A549 treated with GW870086 at 1 μM for 4 hours (cell line): ENCODE results near the gene CSNK1D. TPM values are rescaled to one million over a fixed set of nuclear protein-coding genes. Genes with fewer than 3 reads are reported as not detected.

Experiments
- total RNA-seq: library from RNA; stranded (reverse); fragments of 200-300 nt; extraction: Qiagen RNA extraction; gene quantifications from 5 replicates; pipeline ENCODE4 v1.2.3, GENCODE V29; 2022; ENCODE audit warnings: low read depth

CSNK1D gene
- total RNA-seq: 200 to 236 TPM (median 232 TPM) in 5 replicates

GRCh38 chr17:82273327-82274133, at the start of gene CSNK1D:
Gene CSNK1D, minus strand, starts transcription at chr17:82273700. Its CDS starts 319 bp downstream, at chr17:82273381.

DNA sequence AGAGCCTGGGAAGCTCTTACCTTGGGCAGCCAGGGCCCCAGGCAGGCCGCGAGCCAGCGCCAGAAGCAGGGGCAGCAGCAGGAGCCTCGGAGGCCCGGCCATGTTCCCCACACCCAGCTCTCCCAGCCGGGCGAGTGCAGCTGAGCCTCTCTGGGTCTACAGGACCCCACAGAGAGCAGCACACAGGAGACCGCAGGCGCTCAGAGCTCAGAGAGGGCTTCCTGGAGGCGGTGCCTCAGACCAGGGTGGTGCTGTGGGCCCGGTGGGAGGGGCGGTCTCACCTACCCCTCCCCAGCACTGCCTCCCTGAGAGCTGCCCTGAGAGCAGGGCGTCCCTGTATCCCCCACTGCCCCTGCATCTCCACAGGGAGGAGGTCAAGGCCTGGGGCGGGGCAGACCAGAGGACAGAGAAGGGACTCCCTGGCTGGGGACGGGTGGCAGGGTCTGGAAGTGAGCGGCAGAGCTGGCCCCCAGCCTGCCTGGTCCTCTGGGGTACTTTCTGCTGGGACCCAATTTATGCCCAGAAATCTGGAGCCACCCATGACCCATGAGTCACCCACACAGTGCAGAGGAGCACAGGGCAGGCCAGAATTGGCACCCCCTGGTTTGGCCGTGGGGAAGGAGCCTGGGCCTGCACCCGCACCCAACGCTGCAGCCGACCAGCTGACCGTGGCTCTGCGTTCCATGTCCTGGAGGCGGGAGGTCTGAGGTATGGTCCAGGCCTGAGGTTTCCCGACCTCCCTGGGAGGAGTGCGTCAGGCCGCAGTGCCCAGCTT, 44.1 kb upstream of the CSNK1D start, which contains the start of gene CD7:
TSS of gene CD7 (minus strand) at position 215 of the 775 bp plus-strand sequence. CDS start at position 102, 113 bp downstream.

DNA sequence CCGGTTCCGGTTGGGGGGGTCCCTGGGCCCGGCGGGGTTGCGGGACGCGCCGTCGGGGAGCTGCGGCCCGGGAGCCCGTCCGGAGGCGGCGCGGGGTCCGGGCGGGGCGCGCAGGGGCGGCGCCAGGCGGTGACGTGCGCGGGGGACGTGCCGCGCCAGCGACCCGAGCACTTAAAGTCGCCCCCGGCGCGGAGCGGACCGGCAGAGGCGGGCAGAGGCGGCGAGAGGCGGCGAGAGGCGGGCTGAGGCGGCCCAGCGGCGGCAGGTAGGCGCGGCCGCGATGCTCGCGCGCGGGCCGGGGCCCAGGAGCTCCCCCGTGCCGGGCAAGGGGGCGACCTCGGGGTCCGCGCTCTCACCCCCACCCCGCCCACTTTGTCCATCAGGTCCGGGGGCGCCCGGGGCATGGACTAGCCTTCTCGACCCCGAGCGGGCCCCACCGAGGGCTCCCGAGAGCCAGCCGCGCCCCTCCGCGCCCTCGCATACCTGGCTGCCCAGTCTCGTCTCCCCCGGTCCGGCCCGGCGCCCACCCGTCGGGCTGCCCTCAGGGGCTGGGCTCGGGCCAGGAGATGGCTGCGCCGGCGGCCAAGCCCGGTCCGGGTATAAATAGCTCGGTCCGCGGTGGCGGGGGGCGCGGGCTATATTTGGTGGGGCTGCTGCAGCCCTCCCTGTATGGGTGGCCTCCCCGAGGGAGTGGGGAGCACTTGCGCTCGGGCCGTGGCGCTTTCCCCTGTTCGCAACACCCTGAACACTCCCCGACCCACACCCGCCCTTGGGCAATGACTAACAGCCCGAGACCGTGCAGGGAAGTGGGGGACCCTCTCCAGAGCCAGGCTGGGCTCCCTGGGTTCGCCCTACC, 44.4 kb downstream of the CSNK1D start, which contains the start of gene SLC16A3:
TSS of gene SLC16A3 (plus strand) at position 201 of the 856 bp plus-strand sequence. CDS start 6,967 bp downstream, outside the sequence.

GRCh38 chr17:82212331-82213250, 60.9 kb downstream of the CSNK1D start, which contains the start of gene CCDC57:
Gene CCDC57, minus strand, starts transcription at chr17:82212842. Its CDS starts 10,898 bp downstream, at chr17:82201944.

Other genes starting within 250 kb of the CSNK1D start
- 25.0 to 39.4 TPM (median 34.2 TPM) in 5 replicates for gene RAC3, start 242.0 kb downstream of the CSNK1D start, total RNA-seq
- gene DCXR, start 236.0 kb downstream of the CSNK1D start, total RNA-seq: 66.6 to 101 TPM (median 95.7 TPM) in 5 replicates
- 16.1 to 25.0 TPM (median 23.9 TPM) in 5 replicates for gene RFNG, start 221.9 kb downstream of the CSNK1D start, total RNA-seq
- 99.8 to 139 TPM (median 137 TPM) in 5 replicates for gene GPS1, start 221.8 kb downstream of the CSNK1D start, total RNA-seq
- 80.3 to 145 TPM (median 129 TPM) in 5 replicates for gene DUS1L, start 207.9 kb downstream of the CSNK1D start, total RNA-seq
- gene FASN, start 175.5 kb downstream of the CSNK1D start, total RNA-seq: 102 to 132 TPM (median 126 TPM) in 5 replicates
- gene CCDC57, start 60.9 kb downstream of the CSNK1D start, total RNA-seq: 21.3 to 30.1 TPM (median 28.8 TPM) in 5 replicates
- 130 to 166 TPM (median 152 TPM) in 5 replicates for gene SLC16A3, start 44.7 kb downstream of the CSNK1D start, total RNA-seq
- gene CD7, start 43.9 kb upstream of the CSNK1D start, total RNA-seq: 0.16 to 0.42 TPM in 2 of 5 replicates, not detected in the others
- 1.6 to 2.8 TPM (median 1.7 TPM) in 5 replicates for gene SECTM1, start 60.1 kb upstream of the CSNK1D start, total RNA-seq
- 0.37 to 0.51 TPM (median 0.45 TPM) in 5 replicates for gene TEX19, start 85.5 kb upstream of the CSNK1D start, total RNA-seq
- not detected in 5 replicates for gene UTS2R, start 98.1 kb upstream of the CSNK1D start, total RNA-seq
- gene HEXD, start 144.6 kb upstream of the CSNK1D start, total RNA-seq: 11.8 to 13.7 TPM (median 12.8 TPM) in 5 replicates
- 18.1 to 26.4 TPM (median 24.5 TPM) in 5 replicates for gene OGFOD3, start 144.9 kb upstream of the CSNK1D start, total RNA-seq
- 48.7 to 58.6 TPM (median 55.5 TPM) in 5 replicates for gene CYBC1, start 177.1 kb upstream of the CSNK1D start, total RNA-seq
- 47.7 to 55.1 TPM (median 52.0 TPM) in 5 replicates for gene NARF, start 185.0 kb upstream of the CSNK1D start, total RNA-seq
- gene FOXK2, start 246.0 kb upstream of the CSNK1D start, total RNA-seq: 48.3 to 61.1 TPM (median 53.7 TPM) in 5 replicates